AG09319 (cell line): ENCODE data around the gene GRN.

Source experiments
- DNase-seq: peaks from one replicate; pipeline ENCODE4 v3.0.0-alpha.2; 2010; ENCODE audit warnings: low read depth; ENCODE audit errors: extremely low read depth
- CTCF ChIP-seq: IDR thresholded peaks from 2 replicates; pipeline ENCODE4 v1.5.1; 2011; ENCODE audit warnings: low read depth, mild to moderate bottlenecking, inconsistent platforms, low read length, moderate library complexity

GRN gene

GRCh38 chr17:44314869-44315661, 30.0 kb upstream of the GRN start:
- DNase-seq: no peak
- no peak for TF ChIP-seq CTCF

DNA sequence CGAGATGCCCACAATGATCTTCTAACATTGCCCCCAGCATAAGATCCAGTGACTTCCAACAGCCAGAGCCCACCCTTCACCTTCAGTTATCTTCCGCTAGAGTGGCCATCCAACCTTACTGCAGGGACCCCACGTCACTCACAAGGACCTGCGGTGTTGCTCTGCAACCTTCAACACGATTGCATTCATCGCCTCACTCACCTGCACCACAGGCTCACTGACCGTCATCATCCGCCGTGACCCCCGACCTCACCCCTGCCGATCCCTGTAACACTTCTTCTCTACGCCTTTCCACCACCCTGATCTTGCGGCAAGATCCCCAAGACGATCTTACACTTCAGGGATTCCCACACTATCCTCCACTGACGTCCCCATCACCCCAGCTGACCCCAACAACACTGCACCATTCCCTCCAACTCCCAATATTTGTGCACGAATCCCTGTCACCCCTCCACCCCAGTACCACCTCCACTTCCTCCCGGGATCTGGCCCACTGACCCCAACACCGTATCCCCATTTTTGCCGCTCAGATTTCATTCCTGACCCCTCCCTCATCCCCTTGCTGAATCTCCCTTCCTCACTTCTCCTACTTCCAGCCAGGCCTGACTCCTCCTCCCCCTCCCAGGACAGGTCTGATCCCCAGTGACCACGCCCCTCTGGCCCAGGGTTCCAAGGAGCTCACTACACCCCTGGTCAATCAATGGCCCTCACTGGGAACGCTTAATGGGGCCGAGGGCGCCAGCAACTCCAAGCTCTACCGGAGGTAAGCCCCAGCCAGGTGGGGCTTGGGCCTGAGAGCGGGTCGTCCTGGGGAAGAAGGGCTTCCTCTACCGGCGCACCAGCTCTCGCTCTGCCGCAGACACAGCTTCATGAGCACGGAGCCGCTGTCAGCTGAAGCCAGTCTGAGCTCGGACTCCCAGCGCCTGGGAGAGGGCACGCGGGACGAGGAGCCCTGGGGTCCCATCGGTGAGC, 29.1 kb upstream of the GRN start:
- no peak for DNase-seq

GRCh38 chr17:44317545-44317944, 27.6 kb upstream of the GRN start:
- no peak for TF ChIP-seq CTCF
- DNase-seq: no peak

More for the DNA sequence above, 29.1 kb upstream of the GRN start:
- TF ChIP-seq CTCF: no peak

- no peak for DNase-seq
- no peak for TF ChIP-seq CTCF
Observed at GRCh38 chr17:44318077-44318892, 26.8 kb upstream of the GRN start.

GRCh38 chr17:44320066-44320465, 25.0 kb upstream of the GRN start:
- no peak for TF ChIP-seq CTCF
- no peak for DNase-seq

DNA sequence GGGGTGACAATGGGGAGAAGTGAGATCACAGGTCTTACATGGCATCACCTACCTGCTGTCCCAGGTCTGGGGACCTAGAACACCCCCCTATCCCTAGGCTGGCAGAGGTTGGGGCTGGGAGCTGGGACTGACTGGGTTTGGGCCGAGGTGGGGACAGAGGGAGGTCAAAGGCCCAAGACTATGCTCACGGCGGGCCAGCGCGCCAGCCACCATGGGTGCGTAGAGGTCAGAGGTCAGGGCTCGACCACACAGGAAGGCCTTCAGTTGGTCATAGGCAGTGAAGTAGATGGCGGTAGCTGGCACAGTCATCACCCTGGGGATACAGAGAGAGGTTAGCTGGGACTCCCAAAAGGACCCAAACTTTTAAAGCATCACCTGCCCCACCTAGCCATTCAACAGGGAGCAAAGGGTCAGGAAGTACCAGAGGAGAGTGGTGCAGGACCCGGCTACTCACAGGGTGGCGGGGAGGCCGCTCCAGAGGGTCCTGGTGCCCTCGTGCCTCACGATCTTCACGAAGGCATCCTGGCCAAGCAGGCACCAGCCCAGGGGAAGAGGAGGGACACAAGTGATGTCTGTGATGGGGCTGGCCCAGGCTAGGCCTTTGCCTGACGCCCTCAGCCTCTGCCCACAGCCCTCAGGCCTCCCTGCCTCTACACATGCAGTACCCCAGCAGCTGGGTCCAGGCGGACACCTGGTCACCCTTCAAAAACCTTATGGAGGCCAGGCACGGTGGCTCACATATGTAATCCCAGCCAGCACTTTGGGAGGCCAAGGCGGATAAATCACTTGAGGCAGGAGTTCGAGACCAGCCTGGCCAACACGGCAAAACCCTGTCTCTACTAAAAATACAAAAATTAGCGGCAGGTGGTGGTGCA, 23.6 kb upstream of the GRN start:
- no peak for TF ChIP-seq CTCF
- DNase-seq: no peak
